ENCODE measurements around the gene CYP27B1. TPM values are rescaled to one million over a fixed set of nuclear protein-coding genes. Genes with fewer than 3 reads are reported as not detected.

CYP27B1 gene
- total RNA-seq, 1 experiment from 2014 or later, result 4.7 TPM

GRCh38 chr12:57740656-57741412 lies 26.0 kb downstream of the CYP27B1 start:
- Histone ChIP-seq H3K9me3 (ENCODE audit: low read depth, low read length, poor library complexity, severe bottlenecking) (no peaks in the 10 kb centered on the region), H3K4me1 (ENCODE audit: insufficient read depth, low read length, poor library complexity, severe bottlenecking) (peaks cover 34% of the 10 kb centered on the region), H3K27me3 (replicated peaks; ENCODE audit: insufficient read depth, low read depth, low read length, poor library complexity) (peaks cover 18% of the 10 kb centered on the region), H3K4me3 (ENCODE audit: low read depth, low read length, poor library complexity, severe bottlenecking) (no peak overlapping the region), H3K36me3 (ENCODE audit: insufficient read depth, low read length, poor library complexity, severe bottlenecking) (no peaks in the 10 kb centered on the region), H3K27ac (ENCODE audit: low read depth, low read length, poor library complexity, severe bottlenecking) (no peak overlapping the region)
- DNase-seq (ENCODE audit: low spot score), result no peak
- POLR2A ChIA-PET (ENCODE audit: low non-redundant PET), result no interaction called here
- CTCF ChIA-PET, result no interaction called here
- intact Hi-C loops (cut with micrococcal nuclease; ENCODE audit: unreplicated experiment), result loop anchor here (5.0 kb wide), 1 partner anchor 279 kb away; no protein-coding TSS in a partner anchor
- no TSS peak for BruUV-seq (replicated peaks)
- TF ChIP-seq CTCF (conservative IDR thresholded peaks at IDR 0.05; ENCODE audit: low read depth, low read length) (no peak), EZH2 (IDR thresholded peaks at IDR 0.05; ENCODE audit: borderline replicate concordance, low read depth, low read length, poor library complexity, severe bottlenecking) (no peak)

GRCh38 chr12:57739914-57740538 lies 26.9 kb downstream of the CYP27B1 start:
- TF ChIP-seq EZH2 (IDR thresholded peaks at IDR 0.05; ENCODE audit: borderline replicate concordance, low read depth, low read length, poor library complexity, severe bottlenecking), result no peak
- no peak for TF ChIP-seq CTCF (conservative IDR thresholded peaks at IDR 0.05; ENCODE audit: low read depth, low read length)
- BruUV-seq (replicated peaks), result no TSS peak
- CTCF ChIA-PET, result no interaction called here
- Histone ChIP-seq H3K27me3 (replicated peaks; ENCODE audit: insufficient read depth, low read depth, low read length, poor library complexity) (peaks cover 18% of the 10 kb centered on the region), H3K9me3 (ENCODE audit: low read depth, low read length, poor library complexity, severe bottlenecking) (no peaks in the 10 kb centered on the region), H3K4me1 (ENCODE audit: insufficient read depth, low read length, poor library complexity, severe bottlenecking) (peaks cover 31% of the 10 kb centered on the region), H3K4me3 (ENCODE audit: low read depth, low read length, poor library complexity, severe bottlenecking) (no peak overlapping the region), H3K36me3 (ENCODE audit: insufficient read depth, low read length, poor library complexity, severe bottlenecking) (no peaks in the 10 kb centered on the region), H3K27ac (ENCODE audit: low read depth, low read length, poor library complexity, severe bottlenecking) (no peak overlapping the region)
- intact Hi-C loops (cut with micrococcal nuclease; ENCODE audit: unreplicated experiment), result loop anchor here (5.0 kb wide), 1 partner anchor 278 kb away; no protein-coding TSS in a partner anchor
- POLR2A ChIA-PET (ENCODE audit: low non-redundant PET), result no interaction called here
- no peak for DNase-seq (ENCODE audit: low spot score)

GRCh38 chr12:57739387-57739786 lies 27.5 kb downstream of the CYP27B1 start:
- Histone ChIP-seq H3K4me1 (ENCODE audit: insufficient read depth, low read length, poor library complexity, severe bottlenecking) (peaks cover 31% of the 10 kb centered on the region), H3K4me3 (ENCODE audit: low read depth, low read length, poor library complexity, severe bottlenecking) (no peak overlapping the region), H3K36me3 (ENCODE audit: insufficient read depth, low read length, poor library complexity, severe bottlenecking) (no peaks in the 10 kb centered on the region), H3K27ac (ENCODE audit: low read depth, low read length, poor library complexity, severe bottlenecking) (no peak overlapping the region), H3K9me3 (ENCODE audit: low read depth, low read length, poor library complexity, severe bottlenecking) (no peaks in the 10 kb centered on the region), H3K27me3 (replicated peaks; ENCODE audit: insufficient read depth, low read depth, low read length, poor library complexity) (peaks cover 18% of the 10 kb centered on the region)
- no TSS peak for BruUV-seq (replicated peaks)
- intact Hi-C loops (cut with micrococcal nuclease; ENCODE audit: unreplicated experiment), result no loop called here
- DNase-seq (ENCODE audit: low spot score), result no peak
- CTCF ChIA-PET, result no interaction called here
- POLR2A ChIA-PET (ENCODE audit: low non-redundant PET), result no interaction called here
- TF ChIP-seq CTCF (conservative IDR thresholded peaks at IDR 0.05; ENCODE audit: low read depth, low read length) (no peak), EZH2 (IDR thresholded peaks at IDR 0.05; ENCODE audit: borderline replicate concordance, low read depth, low read length, poor library complexity, severe bottlenecking) (no peak)
